ENCODE measurements around the gene KRTAP2-2. TPM values are rescaled to one million over a fixed set of nuclear protein-coding genes. Genes with fewer than 3 reads are reported as not detected.

The KRTAP2-2 gene
- total and polyA plus RNA-seq, 10 of the 15 experiments (the other 5 are each of a cell fraction or from before 2014, with no cell fraction given) = not detected

GRCh38 chr17:41020336-41020735 is 34.7 kb downstream of the KRTAP2-2 start:
- FAIRE-seq = no peak
- Histone ChIP-seq H3K27me3 (replicated peaks in 1 of 2; ENCODE audit: control insufficient read depth in 2 of 2, insufficient read depth in 2 of 2, low read length in 1 of 2) (no peaks in the 10 kb centered on the region), H3K79me2 (ENCODE audit: control insufficient read depth, insufficient read depth, low read length) (no peaks in the 10 kb centered on the region), H3K4me3 (no peak overlapping the region), H4K20me1 (ENCODE audit: control insufficient read depth, insufficient read depth) (no peaks in the 10 kb centered on the region), H2AFZ (ENCODE audit: control insufficient read depth, low read depth, low read length) (no peak overlapping the region), H3K9ac (ENCODE audit: control insufficient read depth, insufficient read depth, low read length) (no peak overlapping the region), H3K36me3 (ENCODE audit: control insufficient read depth in 2 of 2, insufficient read depth in 2 of 2, low read length in 1 of 2) (no peaks in the 10 kb centered on the region), H3K4me1 (ENCODE audit: control insufficient read depth, insufficient read depth, low read length) (no peaks in the 10 kb centered on the region), H3K4me2 (ENCODE audit: control insufficient read depth, insufficient read depth) (no peak overlapping the region), H3K27ac (ENCODE audit: control insufficient read depth, insufficient read depth) (no peak overlapping the region), H3K9me3 (replicated peaks; ENCODE audit: control insufficient read depth, insufficient read depth, low read length) (no peaks in the 10 kb centered on the region)
- ChIA-PET RAD21 (ENCODE audit: unreplicated experiment) (no interaction called here), SMC1A (ENCODE audit: uncharacterized antibody, unreplicated experiment) (interaction anchor here (0.8 to 1.3 kb wide), 2 partner anchors 9 to 36 kb away, joined by 3 read pairs; partner anchors contain the start of gene KRT40), POLR2A (no interaction called here), CTCF (interaction anchor here (1.2 kb wide), 1 partner anchor 9 kb away, joined by 3 read pairs; the partner anchor contains the start of gene KRTAP1-4)
- no peak for ATAC-seq
- intact Hi-C loops (cut with micrococcal nuclease; ENCODE audit: unreplicated experiment) = no loop called here
- no peak for TF ChIP-seq CBFB (IDR thresholded peaks at IDR 0.05; ENCODE audit: low read depth)
- no peak for TF ChIP-seq SIX5 (IDR thresholded peaks at IDR 0.05; ENCODE audit: low read depth, low read length, severe bottlenecking)
- no peak for TF ChIP-seq USF2 (IDR thresholded peaks at IDR 0.05; ENCODE audit: borderline replicate concordance, low read depth, low read length)
- no peak for TF ChIP-seq KLF5 (IDR thresholded peaks at IDR 0.05; ENCODE audit: partially characterized antibody)
- TF ChIP-seq IRF3 (IDR thresholded peaks at IDR 0.05) = no peak
- TF ChIP-seq NFXL1 (IDR thresholded peaks at IDR 0.05; ENCODE audit: borderline replicate concordance) = no peak
- TF ChIP-seq GABPA (IDR thresholded peaks at IDR 0.05; ENCODE audit: low read depth) = no peak
- no peak for TF ChIP-seq NFIC (IDR thresholded peaks at IDR 0.05; ENCODE audit: low read depth, low read length)
- TF ChIP-seq MEF2B (IDR thresholded peaks at IDR 0.05; ENCODE audit: partially characterized antibody, poor library complexity, severe bottlenecking) = no peak
- TF ChIP-seq MXI1 (IDR thresholded peaks at IDR 0.05; ENCODE audit: low read depth, low read length) = no peak
- TF ChIP-seq STAT1 (conservative IDR thresholded peaks at IDR 0.05) = no peak
- TF ChIP-seq ETV6 (conservative IDR thresholded peaks at IDR 0.05 in 1 of 2, IDR thresholded peaks at IDR 0.05 in 1 of 2; ENCODE audit: borderline replicate concordance in 1 of 2, low read depth in 1 of 2) = no peak
- no peak for TF ChIP-seq RAD51 (IDR thresholded peaks at IDR 0.05)
- no peak for TF ChIP-seq ZNF384 (IDR thresholded peaks at IDR 0.05; ENCODE audit: borderline replicate concordance, low read depth, low read length)
- TF ChIP-seq EZH2 (IDR thresholded peaks at IDR 0.05; ENCODE audit: borderline replicate concordance, control insufficient read depth, low read depth, low read length) = no peak
- TF ChIP-seq ZNF24 (IDR thresholded peaks at IDR 0.05) = no peak
- no peak for TF ChIP-seq SMARCA5 (IDR thresholded peaks at IDR 0.05)
- TF ChIP-seq USF1 (IDR thresholded peaks at IDR 0.05; ENCODE audit: borderline replicate concordance, extremely low read length, insufficient read depth, low read depth, low read length) = no peak
- DNase-seq (ENCODE audit: low read depth, low spot score) = no peak
- in situ Hi-C loops (cut with MboI) = no loop called here
- BruUV-seq (replicated peaks) = no TSS peak

Data from GM12878 (cell line).